Ishikawa (cell line): ENCODE measurements around the gene ARRB1.

Experiments used
- CEBPB ChIP-seq: IDR thresholded peaks from 2 replicates; pipeline ENCODE4 v1.6.1; 2012
- CREB1 ChIP-seq: IDR thresholded peaks from 2 replicates; pipeline ENCODE4 v1.6.1; 2012; ENCODE audit warnings: low read depth
- EGR1 ChIP-seq: IDR thresholded peaks from 2 replicates; pipeline ENCODE4 v1.6.1; 2012
- EP300 ChIP-seq: IDR thresholded peaks from 2 replicates; pipeline ENCODE4 v1.6.1; 2012; ENCODE audit warnings: borderline replicate concordance
- FOXM1 ChIP-seq: IDR thresholded peaks from 2 replicates; pipeline ENCODE4 v1.6.1; 2012; ENCODE audit warnings: low read depth, borderline replicate concordance
- NFIC ChIP-seq: IDR thresholded peaks from 2 replicates; pipeline ENCODE4 v1.6.1; 2012
- RAD21 ChIP-seq: IDR thresholded peaks from 2 replicates; pipeline ENCODE4 v1.6.1; 2012; ENCODE audit warnings: low read depth
- TAF1 ChIP-seq: IDR thresholded peaks from 2 replicates; pipeline ENCODE4 v1.6.1; 2012; ENCODE audit warnings: low read depth, mild to moderate bottlenecking
- TCF12 ChIP-seq: IDR thresholded peaks from 2 replicates; pipeline ENCODE4 v1.6.1; 2012; ENCODE audit warnings: low read depth
- TEAD4 ChIP-seq: IDR thresholded peaks from 2 replicates; pipeline ENCODE4 v1.6.1; 2012
- YY1 ChIP-seq: IDR thresholded peaks from 2 replicates; pipeline ENCODE4 v1.6.1; 2012; ENCODE audit warnings: low read depth
- ZBTB7A ChIP-seq: IDR thresholded peaks from 2 replicates; pipeline ENCODE4 v1.6.1; 2012; ENCODE audit warnings: low read depth
- TF ChIP-seq, protein P1 (sequence below): IDR thresholded peaks from 2 replicates; pipeline ENCODE4 v1.6.1; 2012; ENCODE audit warnings: low read depth, mild to moderate bottlenecking
- TF ChIP-seq, protein P2 (sequence below): IDR thresholded peaks from 2 replicates; pipeline ENCODE4 v1.6.1; 2012
- TF ChIP-seq, protein P3 (sequence below): IDR thresholded peaks from 2 replicates; pipeline ENCODE4 v1.6.1; 2012

ARRB1 gene

DNA sequence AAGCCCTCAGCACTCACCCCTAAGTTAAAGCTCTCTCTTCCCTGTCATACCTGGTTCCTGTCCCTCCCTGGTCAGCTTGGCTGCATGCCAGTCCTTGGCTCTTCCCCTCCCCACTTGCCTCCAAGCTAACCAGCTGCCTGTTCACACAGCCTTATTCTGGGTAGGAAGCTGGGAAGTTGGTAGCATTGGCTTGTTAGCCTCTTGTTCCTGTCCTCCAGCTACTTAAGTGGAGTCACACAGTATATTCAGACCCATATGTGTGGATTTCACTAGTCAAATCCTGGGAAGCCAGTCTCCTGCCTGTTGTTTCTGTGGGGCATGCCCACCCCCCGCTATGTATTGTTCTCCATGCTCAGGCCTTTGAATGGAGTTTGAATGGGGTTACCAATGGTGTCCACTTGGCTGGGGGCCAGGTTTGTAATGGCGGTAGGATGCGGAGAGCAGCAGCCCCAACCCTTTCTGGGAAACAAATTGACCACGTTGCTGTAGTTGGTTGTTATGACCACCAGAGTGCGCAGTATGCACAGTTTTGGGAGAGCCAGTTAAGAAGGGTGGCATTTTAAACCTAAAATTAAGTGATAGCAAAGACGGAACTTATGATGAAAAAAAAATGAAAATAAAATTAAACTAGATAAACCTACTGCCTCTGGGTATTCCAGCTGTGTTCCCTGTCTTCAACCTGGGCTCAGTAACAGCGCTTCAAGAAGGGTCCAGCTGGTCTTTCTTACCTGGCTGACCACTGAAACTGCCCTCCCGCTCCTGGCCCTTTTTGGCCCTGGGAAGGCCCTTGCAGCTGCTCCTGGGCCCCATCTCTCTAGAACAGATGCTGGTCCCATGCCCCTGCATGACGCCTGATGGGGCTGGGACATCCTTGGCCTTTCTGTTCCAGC, 37.2 kb upstream of the ARRB1 start:
- peak; percentile 92 for TF ChIP-seq RAD21
- no peak for TF ChIP-seq EGR1
- no peak for TF ChIP-seq EP300
- TF ChIP-seq, protein P1, sequence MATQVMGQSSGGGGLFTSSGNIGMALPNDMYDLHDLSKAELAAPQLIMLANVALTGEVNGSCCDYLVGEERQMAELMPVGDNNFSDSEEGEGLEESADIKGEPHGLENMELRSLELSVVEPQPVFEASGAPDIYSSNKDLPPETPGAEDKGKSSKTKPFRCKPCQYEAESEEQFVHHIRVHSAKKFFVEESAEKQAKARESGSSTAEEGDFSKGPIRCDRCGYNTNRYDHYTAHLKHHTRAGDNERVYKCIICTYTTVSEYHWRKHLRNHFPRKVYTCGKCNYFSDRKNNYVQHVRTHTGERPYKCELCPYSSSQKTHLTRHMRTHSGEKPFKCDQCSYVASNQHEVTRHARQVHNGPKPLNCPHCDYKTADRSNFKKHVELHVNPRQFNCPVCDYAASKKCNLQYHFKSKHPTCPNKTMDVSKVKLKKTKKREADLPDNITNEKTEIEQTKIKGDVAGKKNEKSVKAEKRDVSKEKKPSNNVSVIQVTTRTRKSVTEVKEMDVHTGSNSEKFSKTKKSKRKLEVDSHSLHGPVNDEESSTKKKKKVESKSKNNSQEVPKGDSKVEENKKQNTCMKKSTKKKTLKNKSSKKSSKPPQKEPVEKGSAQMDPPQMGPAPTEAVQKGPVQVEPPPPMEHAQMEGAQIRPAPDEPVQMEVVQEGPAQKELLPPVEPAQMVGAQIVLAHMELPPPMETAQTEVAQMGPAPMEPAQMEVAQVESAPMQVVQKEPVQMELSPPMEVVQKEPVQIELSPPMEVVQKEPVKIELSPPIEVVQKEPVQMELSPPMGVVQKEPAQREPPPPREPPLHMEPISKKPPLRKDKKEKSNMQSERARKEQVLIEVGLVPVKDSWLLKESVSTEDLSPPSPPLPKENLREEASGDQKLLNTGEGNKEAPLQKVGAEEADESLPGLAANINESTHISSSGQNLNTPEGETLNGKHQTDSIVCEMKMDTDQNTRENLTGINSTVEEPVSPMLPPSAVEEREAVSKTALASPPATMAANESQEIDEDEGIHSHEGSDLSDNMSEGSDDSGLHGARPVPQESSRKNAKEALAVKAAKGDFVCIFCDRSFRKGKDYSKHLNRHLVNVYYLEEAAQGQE = no peak
- peak; percentile 82 for TF ChIP-seq YY1
- TF ChIP-seq NFIC = peak; percentile 93

DNA sequence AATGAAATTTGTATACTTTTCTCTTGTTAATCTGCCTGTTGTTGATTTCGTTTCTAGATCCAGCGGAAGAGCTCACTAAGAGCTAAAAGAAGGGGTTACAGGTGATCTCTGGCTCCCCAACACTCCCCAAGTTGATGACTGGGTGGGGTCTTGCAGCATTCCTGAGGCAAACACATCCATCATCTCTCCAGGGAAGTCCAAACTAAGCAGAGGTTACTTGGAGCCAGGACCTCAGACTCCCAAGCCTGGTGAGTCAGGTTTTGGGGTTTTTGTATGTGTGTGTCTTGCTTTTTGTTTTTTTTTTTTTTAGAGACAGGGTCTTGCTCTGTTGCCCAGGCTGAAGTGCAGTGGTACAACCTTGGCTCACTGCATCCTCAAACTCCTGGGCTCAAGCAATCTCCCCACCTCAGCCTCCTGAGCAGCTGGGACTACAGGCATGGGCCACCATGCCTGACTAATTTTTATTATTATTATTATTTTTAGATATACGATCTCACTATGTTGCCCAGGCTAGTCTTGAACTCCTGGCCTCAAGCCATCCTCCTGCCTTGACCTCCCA, 36.4 kb upstream of the ARRB1 start:
- TF ChIP-seq TCF12 (no peak), FOXM1 (no peak), ZBTB7A (no peak), CREB1 (no peak), RAD21 (no peak), EP300 (no peak), CEBPB (no peak), YY1 (no peak), EGR1 (no peak), TAF1 (no peak), TEAD4 (no peak), NFIC (no peak)
- TF ChIP-seq, protein P2, sequence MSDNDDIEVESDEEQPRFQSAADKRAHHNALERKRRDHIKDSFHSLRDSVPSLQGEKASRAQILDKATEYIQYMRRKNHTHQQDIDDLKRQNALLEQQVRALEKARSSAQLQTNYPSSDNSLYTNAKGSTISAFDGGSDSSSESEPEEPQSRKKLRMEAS = no peak
- TF ChIP-seq, protein P1 = no peak
- TF ChIP-seq, protein P3, sequence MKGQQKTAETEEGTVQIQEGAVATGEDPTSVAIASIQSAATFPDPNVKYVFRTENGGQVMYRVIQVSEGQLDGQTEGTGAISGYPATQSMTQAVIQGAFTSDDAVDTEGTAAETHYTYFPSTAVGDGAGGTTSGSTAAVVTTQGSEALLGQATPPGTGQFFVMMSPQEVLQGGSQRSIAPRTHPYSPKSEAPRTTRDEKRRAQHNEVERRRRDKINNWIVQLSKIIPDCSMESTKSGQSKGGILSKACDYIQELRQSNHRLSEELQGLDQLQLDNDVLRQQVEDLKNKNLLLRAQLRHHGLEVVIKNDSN = no peak

DNA sequence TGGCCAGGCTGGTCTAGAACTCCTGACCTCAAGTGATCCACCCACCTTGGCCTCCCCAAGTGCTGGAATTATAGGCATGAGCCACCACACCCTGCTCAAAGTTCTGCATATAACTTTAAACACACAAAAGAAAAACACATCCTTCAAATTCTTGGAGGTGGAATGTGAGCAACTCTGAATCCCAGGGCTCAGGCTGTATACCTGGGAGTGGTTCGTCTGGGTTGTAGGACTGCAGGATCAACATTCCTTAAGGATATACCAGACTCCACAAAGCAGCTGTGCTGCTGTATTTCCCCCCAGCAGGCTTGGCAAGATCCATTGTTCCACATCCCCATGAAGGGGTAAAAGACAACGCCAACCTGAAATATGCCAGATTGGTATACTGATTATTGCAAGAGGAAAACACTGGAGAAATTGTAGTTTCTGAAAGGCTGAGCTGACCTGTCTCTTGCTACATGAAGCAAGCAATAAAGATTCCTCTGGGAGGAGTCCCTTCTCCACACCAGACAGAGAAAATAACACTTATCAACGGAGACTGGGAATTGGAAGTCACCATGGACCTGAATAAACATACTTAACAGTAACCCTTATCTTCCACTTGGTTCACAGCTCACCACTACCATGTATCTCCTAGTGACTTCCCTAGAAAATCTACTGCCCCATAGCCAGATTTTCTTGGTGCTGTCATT, 35.6 kb upstream of the ARRB1 start:
- TF ChIP-seq TEAD4 (peak; percentile 56; the same call in 1 of the 2 replicates), YY1 (no peak)

DNA sequence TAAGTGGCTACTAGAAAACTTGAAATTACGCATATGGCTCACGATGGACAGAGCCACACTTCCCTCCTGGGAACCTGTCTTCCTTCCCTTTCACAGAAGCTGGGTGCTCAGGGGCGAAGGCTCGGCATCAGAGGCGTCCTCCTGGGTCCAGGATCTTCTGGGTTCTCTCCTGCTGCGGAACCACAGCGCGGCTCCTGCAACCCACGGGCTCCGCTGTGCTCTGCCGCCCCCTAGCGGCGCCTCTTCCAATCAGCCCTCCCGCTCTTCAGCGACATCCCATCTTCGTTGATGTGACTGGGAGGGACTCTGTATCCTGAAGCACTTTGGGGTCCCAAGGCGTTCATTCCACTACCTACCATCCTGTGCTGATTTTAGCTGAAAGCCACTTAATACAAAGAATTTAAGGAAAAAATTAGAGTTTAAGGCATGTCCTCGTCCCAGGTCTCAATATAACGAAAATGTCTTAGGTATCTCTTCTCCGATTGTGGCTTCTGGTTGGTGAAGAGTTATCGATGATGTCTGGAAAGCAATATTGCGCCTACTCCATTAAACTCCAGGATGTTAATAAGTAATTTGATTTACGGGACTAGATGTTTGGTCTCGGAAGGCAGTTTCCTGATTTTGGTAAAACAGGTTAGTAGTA, 33.1 kb upstream of the ARRB1 start:
- TF ChIP-seq NFIC (no peak), EP300 (no peak), FOXM1 (no peak), RAD21 (peak; percentile 99), YY1 (no peak), TAF1 (no peak), EGR1 (no peak), ZBTB7A (no peak)

DNA sequence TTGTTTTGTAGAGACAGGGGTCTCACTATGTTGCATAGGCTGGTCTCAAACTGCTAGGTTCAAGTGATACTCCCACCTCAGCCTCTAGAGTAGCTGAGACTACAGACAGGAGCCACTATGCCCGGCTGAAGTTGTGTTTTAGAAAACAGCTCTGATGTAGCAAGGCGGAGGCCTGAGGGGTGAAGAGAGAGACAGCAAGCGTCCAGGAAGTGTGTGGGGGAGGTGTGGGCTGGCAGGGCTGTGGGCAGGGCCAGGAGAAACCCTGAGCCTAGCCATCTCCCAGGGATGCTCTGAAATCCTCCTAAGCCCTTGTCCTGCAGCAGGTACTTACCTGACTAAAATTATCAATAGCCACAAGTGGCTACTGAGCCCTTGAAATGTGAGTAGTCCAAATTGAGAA, 31.8 kb upstream of the ARRB1 start:
- TF ChIP-seq RAD21 (no peak), EP300 (no peak), CEBPB (no peak), EGR1 (no peak), FOXM1 (no peak), ZBTB7A (no peak)
- TF ChIP-seq, protein P1 = no peak
- TF ChIP-seq, protein P3 = no peak
